H1 (cell line): Measurements from ENCODE around the gene TLR10. TPM values are rescaled to one million over a fixed set of nuclear protein-coding genes. Genes with fewer than 3 reads are reported as not detected.
"Not testable (repeated sequence)": the region's sequence is repeated elsewhere in the genome, so short reads cannot be mapped to it uniquely, and the experiment has no call there.

Experiments used
- CTCF ChIA-PET: fragments of 300-600 bp; sonication (Branson Sonifier 250); formaldehyde crosslinking; loops from one replicate; lab custom pipeline; 2021; ENCODE audit not compliant: partially characterized antibody; lab: Charles Lee
- POLR2A ChIA-PET: fragments of 300-600 bp; sonication (Branson Sonifier 250); formaldehyde crosslinking; loops from one replicate; lab custom pipeline; 2021; ENCODE audit warnings: inconsistent platforms; ENCODE audit not compliant: partially characterized antibody; lab: Charles Lee
- DNase-seq, 2 experiments: peaks; one replicate each; pipeline versions ENCODE4 v3.0.0 to v3.0.0-alpha.2; 2010 to 2022; ENCODE audit warnings: low spot score in 2 of 2, low read depth in 1 of 2, mixed read lengths in 1 of 2
- FAIRE-seq: peaks from 2 replicates; lab custom pipeline; 2011; peaks lifted over from hg19 to GRCh38; lab: Jason Lieb, UNC
- H2AFZ ChIP-seq: 2 replicates; pipeline ENCODE4 v1.8.1; 2012; ENCODE audit warnings: low read length, inconsistent platforms
- H2AK5ac ChIP-seq: 2 replicates; pipeline ENCODE4 v1.6.1; 2013; ENCODE audit warnings: low read depth, low read length
- H2BK120ac ChIP-seq: replicated peaks from 2 replicates; pipeline ENCODE3; 2013; ENCODE audit warnings: low read depth, low read length, inconsistent platforms
- H2BK12ac ChIP-seq: 2 replicates; pipeline ENCODE4 v1.6.1; 2013; ENCODE audit warnings: low read depth, low read length
- H2BK15ac ChIP-seq: 2 replicates; pipeline ENCODE4 v1.6.1; 2013; ENCODE audit warnings: low read length
- H2BK20ac ChIP-seq: 2 replicates; pipeline ENCODE4 v1.6.1; 2013; ENCODE audit warnings: low read length
- H2BK5ac ChIP-seq: 2 replicates; pipeline ENCODE4 v1.6.1; 2013; ENCODE audit warnings: low read depth, low read length
- H3K14ac ChIP-seq: 2 replicates; pipeline ENCODE4 v1.6.1; 2013; ENCODE audit warnings: inconsistent platforms; ENCODE audit not compliant: insufficient read length
- H3K18ac ChIP-seq: 2 replicates; pipeline ENCODE4 v1.6.1; 2013; ENCODE audit warnings: low read length; ENCODE audit errors: extremely low read depth
- H3K23ac ChIP-seq: 2 replicates; pipeline ENCODE4 v1.6.1; 2013; ENCODE audit warnings: inconsistent platforms; ENCODE audit not compliant: insufficient read length
- H3K23me2 ChIP-seq: 2 replicates; pipeline ENCODE4 v1.6.1; 2013; ENCODE audit warnings: low read depth, low read length
- H3K27ac ChIP-seq: 2 replicates; pipeline ENCODE4 v1.6.1; 2011; ENCODE audit warnings: low read depth, low read length, inconsistent platforms
- H3K27me3 ChIP-seq, 4 experiments: replicated peaks in 1 of 4; 1 replicate in 1 of 4; 2 replicates in 3 of 4; pipeline versions ENCODE4 v1.6.1 to v1.8.1; 2011 to 2013; ENCODE audit warnings: low read length in 3 of 4, mild to moderate bottlenecking in 3 of 4, inconsistent platforms in 2 of 4, mixed read lengths in 2 of 4, moderate library complexity in 1 of 4; ENCODE audit not compliant: control insufficient read depth in 3 of 4, insufficient read depth in 3 of 4; ENCODE audit errors: extremely low read depth in 1 of 4
- H3K36me3 ChIP-seq, 4 experiments: 2 replicates each; pipeline versions ENCODE4 v1.6.1 to v1.8.1; 2011 to 2013; ENCODE audit warnings: mild to moderate bottlenecking in 4 of 4, low read length in 3 of 4, moderate library complexity in 2 of 4, control low read depth in 1 of 4, inconsistent platforms in 1 of 4; ENCODE audit not compliant: insufficient read depth in 4 of 4, control insufficient read depth in 2 of 4
- H3K4ac ChIP-seq: replicated peaks from 2 replicates; pipeline ENCODE3; 2013; ENCODE audit warnings: low read length, low read depth, mixed read lengths, inconsistent platforms; ENCODE audit not compliant: insufficient read length
- H3K4me1 ChIP-seq, 4 experiments: replicated peaks in 1 of 4; 1 replicate in 1 of 4; 2 replicates in 3 of 4; pipeline versions ENCODE4 v1.6.1 to v1.8.1; 2011 to 2013; ENCODE audit warnings: low read length in 3 of 4, inconsistent platforms in 2 of 4, mixed read lengths in 1 of 4; ENCODE audit not compliant: insufficient read depth in 4 of 4, control insufficient read depth in 3 of 4
- H3K4me2 ChIP-seq, 2 experiments: 2 replicates each; pipeline versions ENCODE4 v1.6.1 to v1.8.1; 2011 to 2013; ENCODE audit warnings: low read depth in 2 of 2, low read length in 2 of 2, control low read depth in 1 of 2, inconsistent platforms in 1 of 2, mild to moderate bottlenecking in 1 of 2; ENCODE audit not compliant: insufficient read depth in 1 of 2
- H3K4me3 ChIP-seq, 4 experiments: fragments of 200-600, 300-600 bp in 1 of 4; sonication (generic), shearing (Covaris generic), sonication (Bioruptor Twin) in 1 of 4; 2 replicates each; pipeline versions ENCODE4 v1.5.1 to v1.8.1; 2011 to 2016; ENCODE audit warnings: low read length in 4 of 4, low read depth in 3 of 4, control low read depth in 2 of 4, inconsistent platforms in 2 of 4, mild to moderate bottlenecking in 2 of 4, mixed read lengths in 1 of 4, moderate library complexity in 1 of 4; ENCODE audit not compliant: insufficient read depth in 2 of 4; ENCODE audit errors: extremely low read depth in 1 of 4
- H3K56ac ChIP-seq: replicated peaks from 2 replicates; pipeline ENCODE3; 2013; ENCODE audit warnings: low read depth, mild to moderate bottlenecking, mixed read lengths, low read length, inconsistent platforms; ENCODE audit not compliant: insufficient read length
- H3K79me1 ChIP-seq: 2 replicates; pipeline ENCODE4 v1.6.1; 2013; ENCODE audit warnings: low read depth, low read length, control low read depth
- H3K79me2 ChIP-seq, 2 experiments: 2 replicates each; pipeline versions ENCODE4 v1.6.1 to v1.8.1; 2012 to 2013; ENCODE audit warnings: low read length in 2 of 2, mild to moderate bottlenecking in 2 of 2, inconsistent platforms in 1 of 2; ENCODE audit not compliant: insufficient read depth in 2 of 2, control insufficient read depth in 1 of 2
- H3K9ac ChIP-seq, 4 experiments: replicated peaks in 1 of 4; 1 replicate in 1 of 4; 2 replicates in 3 of 4; pipeline versions ENCODE4 v1.6.1 to v1.8.1; 2011 to 2013; ENCODE audit warnings: low read depth in 3 of 4, low read length in 3 of 4, control low read depth in 2 of 4, mild to moderate bottlenecking in 2 of 4, moderate library complexity in 2 of 4, inconsistent platforms in 1 of 4; ENCODE audit errors: extremely low read depth in 1 of 4
- H3K9me3 ChIP-seq, 2 experiments: 2 replicates each; pipeline versions ENCODE4 v1.6.1 to v1.8.1; 2012 to 2013; ENCODE audit warnings: mild to moderate bottlenecking in 2 of 2, moderate library complexity in 2 of 2, control low read depth in 1 of 2, inconsistent platforms in 1 of 2, low read depth in 1 of 2, low read length in 1 of 2, mixed read lengths in 1 of 2; ENCODE audit not compliant: insufficient read depth in 2 of 2
- H4K20me1 ChIP-seq, 2 experiments: replicated peaks in 1 of 2; 2 replicates each; pipeline versions ENCODE3 to v1.8.1; 2011 to 2013; ENCODE audit warnings: inconsistent platforms in 2 of 2, low read length in 2 of 2, mild to moderate bottlenecking in 1 of 2; ENCODE audit not compliant: insufficient read depth in 2 of 2, control insufficient read depth in 1 of 2
- H4K5ac ChIP-seq: 2 replicates; pipeline ENCODE4 v1.6.1; 2013; ENCODE audit warnings: low read length, low read depth, mixed read lengths, inconsistent platforms; ENCODE audit not compliant: insufficient read length
- H4K8ac ChIP-seq: 2 replicates; pipeline ENCODE4 v1.8.0; 2013; ENCODE audit warnings: mild to moderate bottlenecking, moderate library complexity, low read length, inconsistent platforms; ENCODE audit not compliant: insufficient read depth; ENCODE audit errors: extremely low read depth
- H4K91ac ChIP-seq: replicated peaks from 2 replicates; pipeline ENCODE3; 2013; ENCODE audit warnings: low read length, mixed read lengths, inconsistent platforms; ENCODE audit not compliant: insufficient read length
- WGBS, 2 experiments: shearing (Covaris generic) in 1 of 2; methylation state at CpG; one replicate each; pipeline versions ENCODE4 v1.1.6 to v1.1.7; 2013 to 2015; ENCODE audit warnings: low lambda C conversion rate in 2 of 2, mixed read lengths in 2 of 2, inconsistent platforms in 1 of 2, low coverage in 1 of 2, missing lambda C conversion rate in 1 of 2; ENCODE audit not compliant: insufficient replicate concordance in 2 of 2, insufficient coverage in 1 of 2, insufficient read length in 1 of 2; ENCODE audit errors: extremely low coverage in 1 of 2, missing lambda C conversion rate in 1 of 2; 5-methylcytosine and 5-hydroxymethylcytosine counted together
- polyA plus RNA-seq, 7 experiments: library from polyadenylated mRNA; depleted of rRNA in 3 of 7; stranded (reverse) in 5 of 7; unstranded in 2 of 7; fragments of >200 nt in 5 of 7; fragments of 200-250 nt in 2 of 7; gene quantifications; 1 replicate in 5 of 7; 2 replicates in 1 of 7; 4 replicates in 1 of 7; pipeline versions ENCODE4 v1.2.1 to v1.2.3, GENCODE V29; 2011 to 2013; ENCODE audit warnings: missing spikeins in 2 of 7, mixed read lengths in 2 of 7
- total RNA-seq: library from RNA; stranded (reverse); fragmentation: NEBNext Ultra II Directional; extraction: Animal tissue kit (Norgen Biotek cat#: 25700); gene quantifications from 2 replicates; pipeline ENCODE4 v1.2.1, GENCODE V29; 2021

TLR10 gene
- total and polyA plus RNA-seq, 2 of the 8 experiments (the other 6 are each of a cell fraction or from before 2014, with no cell fraction given): not detected

- H3K23ac ChIP-seq, H4K5ac ChIP-seq, POLR2A ChIA-PET, H4K8ac ChIP-seq, H2AFZ ChIP-seq, H2BK120ac ChIP-seq, H3K27me3 ChIP-seq, H3K14ac ChIP-seq, H2BK15ac ChIP-seq, H3K4me3 ChIP-seq, H2BK12ac ChIP-seq, H3K9ac ChIP-seq, H4K20me1 ChIP-seq, H3K36me3 ChIP-seq, H3K4me1 ChIP-seq, H3K4ac ChIP-seq, DNase-seq, H3K23me2 ChIP-seq, FAIRE-seq, H3K79me2 ChIP-seq, H3K9me3 ChIP-seq, H4K91ac ChIP-seq, H3K56ac ChIP-seq, H2BK20ac ChIP-seq, H2BK5ac ChIP-seq, H3K4me2 ChIP-seq, H3K18ac ChIP-seq, H2AK5ac ChIP-seq, H3K79me1 ChIP-seq, H3K27ac ChIP-seq: not testable (repeated sequence)
- WGBS, 2 experiments: 89% methylated on average over 2 of the region's 2 CpGs; no CpG with 5 or more reads in 1 of the 2 experiments
- CTCF ChIA-PET: interaction anchor here (1.7 kb wide), 1 partner anchor 26 kb away, joined by 3 read pairs; the partner anchor contains the start of gene TLR1
Measured at GRCh38 chr4:38777925-38778324, 4.9 kb downstream of the TLR10 start.
